ENCODE data around the gene ARHGEF28. TPM values are rescaled to one million over a fixed set of nuclear protein-coding genes. Genes with fewer than 3 reads are reported as not detected.

Gene ARHGEF28
- total and polyA plus RNA-seq, 2 donors (not counting 1 experiment from before 2014, with no cell fraction given), result not detected

GRCh38 chr5:73939557-73939956 is 313.6 kb downstream of the ARHGEF28 start:
- H3K4me2 ChIP-seq (replicated peaks; ENCODE audit: low read depth, low read length, poor library complexity, severe bottlenecking), result no peak overlapping the region
- H3K9ac ChIP-seq (ENCODE audit: low read length), result no peak overlapping the region
- H3K27ac ChIP-seq (ENCODE audit: low read length in 2 of 2), result no peak overlapping the region
- H3K9me3 ChIP-seq (ENCODE audit: control extremely low read depth in 1 of 3, control insufficient read depth in 2 of 3, insufficient read depth in 1 of 3, low read length in 2 of 3), result peaks cover 0 to 4% (median 3%) of the 10 kb centered on the region in 3 donors
- TF ChIP-seq CTCF (IDR thresholded peaks at IDR 0.05) (no peak), EZH2 (IDR thresholded peaks at IDR 0.05; ENCODE audit: borderline replicate concordance, insufficient read depth, low read depth, low read length, poor library complexity, severe bottlenecking) (no peak)
- Mint-ChIP-seq H3K4me1 (no peaks in the 10 kb centered on the region), H3K27ac (no peak overlapping the region), H3K27me3 (peaks cover 26% of the 10 kb centered on the region), H3K9me3 (ENCODE audit: insufficient read depth) (peaks cover 3% of the 10 kb centered on the region), H3K4me3 (no peak overlapping the region)
- no CpG with 5 or more reads among the region's 3 CpGs for WGBS (ENCODE audit: insufficient coverage)
- H3K4me1 ChIP-seq (ENCODE audit: control insufficient read depth in 2 of 2, insufficient read depth in 2 of 2, low read length in 2 of 2), result no peaks in the 10 kb centered on the region
- ATAC-seq (ENCODE audit: low read depth) (no peak), DNase-seq (no peak)
- intact Hi-C loops (cut with micrococcal nuclease), result no loop called here
- ChIA-PET CTCF (interaction anchor here (0.7 kb wide), 1 partner anchor 15 kb away, joined by 3 read pairs; no protein-coding TSS in a partner anchor), POLR2A (no interaction called here)
- no peaks in the 10 kb centered on the region for H4K20me1 ChIP-seq (ENCODE audit: control insufficient read depth, insufficient read depth, low read length, poor library complexity, severe bottlenecking)
- no peaks in the 10 kb centered on the region for H3K79me2 ChIP-seq (ENCODE audit: control insufficient read depth, insufficient read depth, low read length)
- no peak overlapping the region for H3K4me3 ChIP-seq (ENCODE audit: control extremely low read depth in 1 of 5, extremely low read depth in 1 of 5, insufficient read depth in 1 of 5, low read depth in 2 of 5, low read length in 4 of 5)
- peaks cover 0 to 4% (median 0%) of the 10 kb centered on the region in 4 experiments for H3K27me3 ChIP-seq (replicated peaks in 1 of 4; ENCODE audit: control extremely low read depth in 1 of 4, control insufficient read depth in 3 of 4, insufficient read depth in 4 of 4, low read length in 3 of 4)
- no peaks in the 10 kb centered on the region for H3K36me3 ChIP-seq (replicated peaks in 1 of 2; ENCODE audit: control extremely low read depth in 1 of 2, control insufficient read depth in 1 of 2, extremely low read depth in 1 of 2, insufficient read depth in 2 of 2, low read length in 1 of 2)
- H2AFZ ChIP-seq (ENCODE audit: insufficient read depth, low read depth, low read length, poor library complexity, severe bottlenecking), result no peak overlapping the region

GRCh38 chr5:73940026-73940425 is 314.0 kb downstream of the ARHGEF28 start:
- POLR2A ChIA-PET, result no interaction called here
- Histone ChIP-seq H4K20me1 (ENCODE audit: control insufficient read depth, insufficient read depth, low read length, poor library complexity, severe bottlenecking) (no peaks in the 10 kb centered on the region), H3K36me3 (replicated peaks in 1 of 2; ENCODE audit: control extremely low read depth in 1 of 2, control insufficient read depth in 1 of 2, extremely low read depth in 1 of 2, insufficient read depth in 2 of 2, low read length in 1 of 2) (no peaks in the 10 kb centered on the region), H3K27ac (ENCODE audit: low read length in 2 of 2) (no peak overlapping the region), H3K4me3 (ENCODE audit: control extremely low read depth in 1 of 5, extremely low read depth in 1 of 5, insufficient read depth in 1 of 5, low read depth in 2 of 5, low read length in 4 of 5) (no peak overlapping the region), H2AFZ (ENCODE audit: insufficient read depth, low read depth, low read length, poor library complexity, severe bottlenecking) (no peak overlapping the region), H3K4me2 (replicated peaks; ENCODE audit: low read depth, low read length, poor library complexity, severe bottlenecking) (no peak overlapping the region), H3K79me2 (ENCODE audit: control insufficient read depth, insufficient read depth, low read length) (no peaks in the 10 kb centered on the region), H3K27me3 (replicated peaks in 1 of 4; ENCODE audit: control extremely low read depth in 1 of 4, control insufficient read depth in 3 of 4, insufficient read depth in 4 of 4, low read length in 3 of 4) (peaks cover 0 to 4% (median 0%) of the 10 kb centered on the region in 4 experiments), H3K9me3 (ENCODE audit: control extremely low read depth in 1 of 3, control insufficient read depth in 2 of 3, insufficient read depth in 1 of 3, low read length in 2 of 3) (peaks cover 0 to 4% (median 3%) of the 10 kb centered on the region in 3 donors), H3K9ac (ENCODE audit: low read length) (no peak overlapping the region), H3K4me1 (ENCODE audit: control insufficient read depth in 2 of 2, insufficient read depth in 2 of 2, low read length in 2 of 2) (no peaks in the 10 kb centered on the region)
- no peak overlapping the region for H3K27ac Mint-ChIP-seq
- intact Hi-C loops (cut with micrococcal nuclease), result no loop called here
- DNase-seq (no peak), ATAC-seq (ENCODE audit: low read depth) (no peak)
- no peaks in the 10 kb centered on the region for H3K4me1 Mint-ChIP-seq
- CTCF ChIA-PET, result interaction anchor here (0.7 kb wide), 1 partner anchor 14 kb away, joined by 3 read pairs; no protein-coding TSS in a partner anchor
- peaks cover 3% of the 10 kb centered on the region for H3K9me3 Mint-ChIP-seq (ENCODE audit: insufficient read depth)
- H3K27me3 Mint-ChIP-seq, result peaks cover 24% of the 10 kb centered on the region
- H3K4me3 Mint-ChIP-seq, result no peak overlapping the region
- TF ChIP-seq EZH2 (IDR thresholded peaks at IDR 0.05; ENCODE audit: borderline replicate concordance, insufficient read depth, low read depth, low read length, poor library complexity, severe bottlenecking), result no peak

Measured in B cell (primary cell).